Activated T-cell treated with anti-CD3 and anti-CD28 coated beads, Interleukin-2, amount 50 U/mL, for 72 hours (primary cell): ENCODE data around the gene PEX12. TPM values are rescaled to one million over a fixed set of nuclear protein-coding genes. Genes with fewer than 3 reads are reported as not detected.
"Not testable (repeated sequence)": the region's sequence is repeated elsewhere in the genome, so short reads cannot be mapped to it uniquely, and the experiment has no call there.

Experiments
- ATAC-seq, 2 donors: fragments of 150-1000 bp; cut with Tn5 transposase; replicated peaks in 1 of 2; 2 replicates each; pipeline ENCODE4 v1.10.0; 2021; ENCODE audit warnings: moderate library complexity in 2 of 2, mild to moderate bottlenecking in 1 of 2
- DNase-seq, 2 donors: peaks; one replicate each; pipeline ENCODE4 v3.0.0; 2021 to 2022; ENCODE audit warnings: mixed read lengths in 1 of 2
- H3K27ac Mint-ChIP-seq: one replicate; pipeline ENCODE4 v1.8.0; 2022; ENCODE audit warnings: mild to moderate bottlenecking, moderate library complexity, mixed read lengths
- H3K27me3 Mint-ChIP-seq: one replicate; pipeline ENCODE4 v1.8.0; 2022; ENCODE audit warnings: low read depth, mixed read lengths
- H3K36me3 Mint-ChIP-seq, 2 donors: one replicate each; pipeline ENCODE4 v1.8.0; 2022; ENCODE audit warnings: mixed read lengths in 2 of 2, mild to moderate bottlenecking in 1 of 2; ENCODE audit not compliant: insufficient read depth in 2 of 2
- H3K4me1 Mint-ChIP-seq: one replicate; pipeline ENCODE4 v1.8.0; 2022; ENCODE audit warnings: low read depth, mixed read lengths
- H3K4me3 Mint-ChIP-seq, 2 donors: one replicate each; pipeline ENCODE4 v1.8.0; 2022; ENCODE audit warnings: mild to moderate bottlenecking in 2 of 2, mixed read lengths in 2 of 2, moderate library complexity in 2 of 2
- H3K9me3 Mint-ChIP-seq, 2 donors: one replicate each; pipeline ENCODE4 v1.8.0; 2022; ENCODE audit warnings: mixed read lengths in 2 of 2
- total RNA-seq, 2 donors: library from RNA; stranded (reverse); gene quantifications; one replicate each; pipeline ENCODE4 v1.2.3, GENCODE V29; 2022

Gene PEX12
- 1 to 10 TPM; 7.2 to 7.3 TPM for total RNA-seq

GRCh38 chr17:35578197-35578928 lies at the start of gene PEX12:
TSS of gene PEX12 (minus strand) at chr17:35578571. CDS start at chr17:35578021, 550 bp downstream.
- peak; percentile 94 to 97 for ATAC-seq
- Mint-ChIP-seq H3K27ac (peak within 1 kb of the TSS; percentile 99), H3K4me1 (peaks cover 33% of the 10 kb centered on the region), H3K36me3 (peaks cover 0 to 2% of the 10 kb centered on the region in 2 donors), H3K9me3 (no peaks in the 10 kb centered on the region), H3K4me3 (peak within 1 kb of the TSS; percentile 94 to 99), H3K27me3 (no peaks in the 10 kb centered on the region)
- DNase-seq: peak; percentile 87 to 90

GRCh38 chr17:35627417-35627816 lies 49.0 kb upstream of the PEX12 start:
- DNase-seq: no peak
- no peaks in the 10 kb centered on the region for H3K27me3 Mint-ChIP-seq
- H3K4me1 Mint-ChIP-seq: peaks cover 6% of the 10 kb centered on the region
- no peak overlapping the region for H3K4me3 Mint-ChIP-seq
- H3K27ac Mint-ChIP-seq: no peak overlapping the region
- peaks cover 9 to 33% of the 10 kb centered on the region in 2 donors for H3K36me3 Mint-ChIP-seq
- no peak for ATAC-seq
- no peaks in the 10 kb centered on the region for H3K9me3 Mint-ChIP-seq

GRCh38 chr17:35621768-35622167 lies 43.4 kb upstream of the PEX12 start:
- Mint-ChIP-seq H3K9me3 (no peaks in the 10 kb centered on the region), H3K27ac (no peak overlapping the region), H3K4me1 (no peaks in the 10 kb centered on the region), H3K36me3 (peaks cover 4 to 13% of the 10 kb centered on the region in 2 donors), H3K27me3 (no peaks in the 10 kb centered on the region), H3K4me3 (no peak overlapping the region)
- ATAC-seq (no peak), DNase-seq (no peak)

- ATAC-seq (no peak), DNase-seq (no peak)
- H3K36me3 Mint-ChIP-seq: peaks cover 1 to 2% of the 10 kb centered on the region in 2 donors
- H3K4me3 Mint-ChIP-seq: no peak overlapping the region
- H3K27ac Mint-ChIP-seq: no peak overlapping the region
- H3K4me1 Mint-ChIP-seq: no peaks in the 10 kb centered on the region
- no peaks in the 10 kb centered on the region for H3K9me3 Mint-ChIP-seq
- H3K27me3 Mint-ChIP-seq: no peaks in the 10 kb centered on the region
Observed at GRCh38 chr17:35618628-35619027, 40.3 kb upstream of the PEX12 start.

- H3K36me3 Mint-ChIP-seq: peaks cover 1 to 2% of the 10 kb centered on the region in 2 donors
- no peak overlapping the region for H3K27ac Mint-ChIP-seq
- H3K27me3 Mint-ChIP-seq: no peaks in the 10 kb centered on the region
- H3K9me3 Mint-ChIP-seq: no peaks in the 10 kb centered on the region
- DNase-seq: no peak
- H3K4me3 Mint-ChIP-seq: no peak overlapping the region
- no peaks in the 10 kb centered on the region for H3K4me1 Mint-ChIP-seq
- ATAC-seq: no peak
Observed at GRCh38 chr17:35617505-35617904, 39.1 kb upstream of the PEX12 start.

GRCh38 chr17:35616536-35616935 lies 38.2 kb upstream of the PEX12 start:
- no peaks in the 10 kb centered on the region for H3K9me3 Mint-ChIP-seq
- DNase-seq (no peak), ATAC-seq (no peak)
- H3K4me1 Mint-ChIP-seq: no peaks in the 10 kb centered on the region
- H3K36me3 Mint-ChIP-seq: peaks cover 1 to 2% of the 10 kb centered on the region in 2 donors
- no peak overlapping the region for H3K4me3 Mint-ChIP-seq
- H3K27me3 Mint-ChIP-seq: no peaks in the 10 kb centered on the region
- H3K27ac Mint-ChIP-seq: no peak overlapping the region

- DNase-seq (no peak), ATAC-seq (no peak)
- no peak overlapping the region for H3K4me3 Mint-ChIP-seq
- H3K27me3 Mint-ChIP-seq: no peaks in the 10 kb centered on the region
- H3K36me3 Mint-ChIP-seq: peaks cover 1 to 8% of the 10 kb centered on the region in 2 donors
- no peaks in the 10 kb centered on the region for H3K9me3 Mint-ChIP-seq
- H3K4me1 Mint-ChIP-seq: no peaks in the 10 kb centered on the region
- no peak overlapping the region for H3K27ac Mint-ChIP-seq
Observed at GRCh38 chr17:35614810-35615209, 36.4 kb upstream of the PEX12 start.

- H3K9me3 Mint-ChIP-seq: no peaks in the 10 kb centered on the region
- peaks cover 1 to 12% of the 10 kb centered on the region in 2 donors for H3K36me3 Mint-ChIP-seq
- no peak overlapping the region for H3K4me3 Mint-ChIP-seq
- H3K4me1 Mint-ChIP-seq: no peaks in the 10 kb centered on the region
- peak; percentile 9 to 29 for DNase-seq
- H3K27me3 Mint-ChIP-seq: no peaks in the 10 kb centered on the region
- no peak for ATAC-seq
- no peak overlapping the region for H3K27ac Mint-ChIP-seq
Observed at GRCh38 chr17:35612924-35613521, 34.7 kb upstream of the PEX12 start.

GRCh38 chr17:35610746-35611145 lies 32.4 kb upstream of the PEX12 start:
- not testable (repeated sequence) for H3K9me3 Mint-ChIP-seq, H3K4me1 Mint-ChIP-seq, H3K27me3 Mint-ChIP-seq, H3K27ac Mint-ChIP-seq, H3K4me3 Mint-ChIP-seq, ATAC-seq, DNase-seq
- peaks cover 1 to 18% of the 10 kb centered on the region in 2 donors for H3K36me3 Mint-ChIP-seq

GRCh38 chr17:35609831-35610230 lies 31.5 kb upstream of the PEX12 start:
- Mint-ChIP-seq H3K4me1 (peaks cover 8% of the 10 kb centered on the region), H3K36me3 (peaks cover 3 to 16% of the 10 kb centered on the region in 2 donors), H3K4me3 (no peak overlapping the region), H3K27ac (no peak overlapping the region), H3K27me3 (no peaks in the 10 kb centered on the region), H3K9me3 (no peaks in the 10 kb centered on the region)
- no peak for DNase-seq
- ATAC-seq: no peak

- DNase-seq (no peak), ATAC-seq (no peak)
- Mint-ChIP-seq H3K4me1 (peaks cover 8% of the 10 kb centered on the region), H3K27ac (no peak overlapping the region), H3K4me3 (no peak overlapping the region), H3K27me3 (no peaks in the 10 kb centered on the region), H3K9me3 (no peaks in the 10 kb centered on the region), H3K36me3 (peaks cover 8 to 28% of the 10 kb centered on the region in 2 donors)
Observed at GRCh38 chr17:35607239-35607847, 29.0 kb upstream of the PEX12 start.

- Mint-ChIP-seq H3K4me3 (no peak overlapping the region), H3K9me3 (no peaks in the 10 kb centered on the region), H3K27me3 (no peaks in the 10 kb centered on the region), H3K36me3 (peaks cover 10 to 28% of the 10 kb centered on the region in 2 donors), H3K4me1 (peaks cover 8% of the 10 kb centered on the region), H3K27ac (no peak overlapping the region)
- ATAC-seq: no peak
- no peak for DNase-seq
Observed at GRCh38 chr17:35605678-35606077, 27.3 kb upstream of the PEX12 start.

- H3K9me3 Mint-ChIP-seq: no peaks in the 10 kb centered on the region
- peaks cover 8% of the 10 kb centered on the region for H3K4me1 Mint-ChIP-seq
- H3K27me3 Mint-ChIP-seq: no peaks in the 10 kb centered on the region
- H3K27ac Mint-ChIP-seq: no peak overlapping the region
- ATAC-seq: no peak
- DNase-seq: no peak
- H3K36me3 Mint-ChIP-seq: peaks cover 12 to 30% of the 10 kb centered on the region in 2 donors
- no peak overlapping the region for H3K4me3 Mint-ChIP-seq
Observed at GRCh38 chr17:35603674-35604073, 25.3 kb upstream of the PEX12 start.
